IMR-90 (cell line): ENCODE measurements around the gene AAR2. TPM values are rescaled to one million over a fixed set of nuclear protein-coding genes. Genes with fewer than 3 reads are reported as not detected.

Source experiments
- ATAC-seq: fragments of 200-7000 bp; cut with Tn5 transposase; 2 replicates; pipeline ENCODE4 v1.9.1; 2020; ENCODE audit warnings: low read depth, mild to moderate bottlenecking, moderate library complexity
- BruUV-seq: library from RNA; stranded (reverse); fragments of 400-500 nt; replicated peaks from 2 replicates; lab custom pipeline; 2021; lab: Mats Ljungman, UMichigan
- CTCF ChIA-PET: fragments of 300-600 bp; formaldehyde crosslinking; extraction: SDS; loops from one replicate; lab custom pipeline; 2021; ENCODE audit warnings: antibody characterized with exemption; lab: Yijun Ruan, JAX
- POLR2A ChIA-PET: fragments of 300-600 bp; sonication (Branson Sonifier 250); formaldehyde crosslinking; loops from one replicate; lab custom pipeline; 2022; ENCODE audit warnings: antibody characterized with exemption; ENCODE audit not compliant: unreplicated experiment; lab: Charles Lee
- DNase-seq: peaks from one replicate; pipeline ENCODE4 v3.0.0; 2013
- H2AFZ ChIP-seq: replicated peaks from 2 replicates; pipeline ENCODE3; 2013; ENCODE audit warnings: low read length, mild to moderate bottlenecking; ENCODE audit not compliant: poor library complexity
- H2AK5ac ChIP-seq: 2 replicates; pipeline ENCODE4 v1.6.1; 2013; ENCODE audit warnings: low read depth, low read length, inconsistent platforms
- H2AK9ac ChIP-seq: replicated peaks from 2 replicates; pipeline ENCODE3; 2013; ENCODE audit warnings: mild to moderate bottlenecking, low read depth, low read length, moderate library complexity; ENCODE audit not compliant: poor library complexity
- H2BK120ac ChIP-seq: 2 replicates; pipeline ENCODE4 v1.6.1; 2013; ENCODE audit warnings: low read depth, low read length, inconsistent platforms
- H2BK15ac ChIP-seq: 3 replicates; pipeline ENCODE4 v1.6.1; 2013; ENCODE audit warnings: low read depth, low read length, inconsistent platforms
- H2BK20ac ChIP-seq: 2 replicates; pipeline ENCODE4 v1.6.1; 2013; ENCODE audit warnings: low read depth, mild to moderate bottlenecking, inconsistent platforms, low read length, moderate library complexity
- H2BK5ac ChIP-seq: 2 replicates; pipeline ENCODE4 v1.6.1; 2013; ENCODE audit warnings: mild to moderate bottlenecking, low read depth, low read length, inconsistent platforms; ENCODE audit not compliant: poor library complexity, severe bottlenecking
- H3K14ac ChIP-seq: replicated peaks from 2 replicates; pipeline ENCODE4 v1.6.1; 2013; ENCODE audit warnings: low read depth, low read length, inconsistent platforms
- H3K18ac ChIP-seq: 2 replicates; pipeline ENCODE4 v1.6.1; 2013; ENCODE audit warnings: low read depth, low read length, control low read depth
- H3K23ac ChIP-seq: 2 replicates; pipeline ENCODE4 v1.6.1; 2013; ENCODE audit warnings: low read depth, low read length, inconsistent platforms
- H3K27ac ChIP-seq: 2 replicates; pipeline ENCODE4 v1.5.1; 2013; ENCODE audit warnings: mild to moderate bottlenecking, control low read depth, low read length; ENCODE audit not compliant: insufficient read depth
- H3K27me3 ChIP-seq: 2 replicates; pipeline ENCODE4 v1.6.1; 2013; ENCODE audit warnings: low read length; ENCODE audit not compliant: control insufficient read depth, insufficient read depth
- H3K36me3 ChIP-seq: 2 replicates; pipeline ENCODE4 v1.6.1; 2013; ENCODE audit warnings: low read length, mixed read lengths; ENCODE audit not compliant: control insufficient read depth, insufficient read depth
- H3K4ac ChIP-seq: 2 replicates; pipeline ENCODE4 v1.6.1; 2013; ENCODE audit warnings: low read depth, low read length, inconsistent platforms
- H3K4me1 ChIP-seq: 2 replicates; pipeline ENCODE4 v1.6.1; 2013; ENCODE audit warnings: low read length, mixed read lengths; ENCODE audit not compliant: control insufficient read depth, insufficient read depth
- H3K4me2 ChIP-seq: 2 replicates; pipeline ENCODE4 v1.6.1; 2013; ENCODE audit warnings: low read depth, mild to moderate bottlenecking, control low read depth, low read length, moderate library complexity
- H3K4me3 ChIP-seq: 2 replicates; pipeline ENCODE4 v1.5.1; 2013; ENCODE audit warnings: low read depth, mild to moderate bottlenecking, control low read depth, low read length, moderate library complexity; ENCODE audit not compliant: insufficient read depth
- H3K56ac ChIP-seq: 2 replicates; pipeline ENCODE4 v1.6.1; 2013; ENCODE audit warnings: low read length, inconsistent platforms; ENCODE audit not compliant: insufficient read depth; ENCODE audit errors: extremely low read depth
- H3K79me1 ChIP-seq, 2 experiments: 2 replicates each; pipeline ENCODE4 v1.6.1; 2013; ENCODE audit warnings: low read length in 2 of 2, inconsistent platforms in 1 of 2, low read depth in 1 of 2
- H3K9ac ChIP-seq: 2 replicates; pipeline ENCODE4 v1.6.1; 2013; ENCODE audit warnings: low read depth, low read length, control low read depth
- H3K9me1 ChIP-seq: 2 replicates; pipeline ENCODE4 v1.6.1; 2013; ENCODE audit warnings: low read length, inconsistent platforms; ENCODE audit not compliant: insufficient read depth
- H3K9me3 ChIP-seq: 2 replicates; pipeline ENCODE4 v1.6.1; 2013; ENCODE audit warnings: low read length; ENCODE audit not compliant: control insufficient read depth, insufficient read depth
- H4K20me1 ChIP-seq: 2 replicates; pipeline ENCODE4 v1.6.1; 2013; ENCODE audit warnings: low read length, inconsistent platforms; ENCODE audit not compliant: insufficient read depth
- H4K5ac ChIP-seq: 2 replicates; pipeline ENCODE4 v1.6.1; 2013; ENCODE audit warnings: mild to moderate bottlenecking, low read depth, low read length, control low read depth
- H4K8ac ChIP-seq, 2 experiments: 2 replicates each; pipeline ENCODE4 v1.6.1; 2013; ENCODE audit warnings: low read depth in 2 of 2, low read length in 2 of 2, control low read depth in 1 of 2, inconsistent platforms in 1 of 2
- H4K91ac ChIP-seq: 2 replicates; pipeline ENCODE4 v1.6.1; 2013; ENCODE audit warnings: low read depth, low read length, inconsistent platforms; ENCODE audit not compliant: insufficient read depth
- MAZ ChIP-seq: IDR thresholded peaks from 2 replicates; pipeline ENCODE4 v1.6.1; 2012; ENCODE audit warnings: low read depth, mild to moderate bottlenecking, low read length, improper control_type of control experiment, moderate library complexity, borderline replicate concordance
- POLR2A ChIP-seq: IDR thresholded peaks from 2 replicates; pipeline ENCODE4 v1.6.1; 2012; ENCODE audit warnings: mild to moderate bottlenecking, low read depth, low read length
- WGBS, 2 experiments: methylation state at CpG; one replicate each; pipeline versions ENCODE4 v1.1.5 to v1.1.7; 2013; ENCODE audit warnings: missing lambda C conversion rate in 2 of 2; ENCODE audit not compliant: insufficient read length in 1 of 2; ENCODE audit errors: extremely low coverage in 2 of 2; 5-methylcytosine and 5-hydroxymethylcytosine counted together
- dilution Hi-C: fragments of 300-500 bp; cut with HindIII; formaldehyde crosslinking; loops from one replicate; pipeline ENCODE4 v1.14.3; 2018; ENCODE audit warnings: low sequenced_read_pairs; ENCODE audit not compliant: unreplicated experiment
- in situ Hi-C: fragments of 300-500 bp; cut with MboI; formaldehyde crosslinking; loops from 3 replicates; pipeline ENCODE4 v1.14.3; 2019; ENCODE audit warnings: low sequenced_read_pairs, inconsistent platforms, mixed read lengths
- intact Hi-C: fragments of 100-400 bp; cut with micrococcal nuclease; formaldehyde crosslinking; loops from 2 replicates; pipeline ENCODE4 v1.10.0; 2022
- polyA plus RNA-seq, 3 experiments: library from polyadenylated mRNA; depleted of rRNA; stranded (reverse); fragments of >200 nt; gene quantifications; 2 replicates each; pipeline ENCODE4 v1.2.3, GENCODE V29; 2012; ENCODE audit warnings: low replicate concordance in 1 of 3
- total RNA-seq: library from RNA; depleted of rRNA; stranded (reverse); fragments of >200 nt; gene quantifications from 2 replicates; pipeline ENCODE4 v1.2.3, GENCODE V29; 2012

AAR2 gene
- total and polyA plus RNA-seq, 2 of the 4 experiments (the other 2 are of a cell fraction): 28.2 to 35.8 TPM

DNA sequence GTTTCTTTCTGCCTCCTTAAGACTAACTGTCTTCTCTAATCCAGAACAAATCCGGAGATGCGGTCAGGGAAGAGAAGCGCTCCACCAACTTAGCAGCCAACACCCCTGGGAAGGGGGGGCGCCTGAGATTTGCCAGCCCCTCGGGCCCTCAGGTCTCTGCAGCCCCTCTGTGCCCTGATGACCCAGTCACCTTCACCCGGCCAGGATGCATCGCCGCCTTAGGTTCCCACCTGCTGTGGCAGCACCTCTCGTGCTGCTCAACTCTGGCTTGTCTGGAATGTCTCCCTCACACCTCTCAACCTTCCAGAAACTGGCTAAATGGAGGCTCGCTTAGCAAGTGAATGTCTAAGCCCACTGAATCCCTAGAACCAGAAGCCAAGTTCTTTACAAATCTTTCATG lies 28.0 kb upstream of the AAR2 start:
- in situ Hi-C loops (loop anchor here (5.0 to 25.0 kb wide), 2 partner anchors 234 to 704 kb away; no protein-coding TSS in a partner anchor), intact Hi-C loops (no loop called here), dilution Hi-C loops (no loop called here)
- Histone ChIP-seq H3K27ac (no peak overlapping the region), H2AK9ac (no peak overlapping the region), H4K20me1 (no peaks in the 10 kb centered on the region), H2AFZ (no peak overlapping the region), H2BK5ac (no peak overlapping the region), H4K5ac (no peak overlapping the region), H2BK15ac (no peak overlapping the region), H3K4ac (no peak overlapping the region), H3K79me1 (no peaks in the 10 kb centered on the region), H3K4me2 (no peak overlapping the region), H3K4me3 (no peak overlapping the region), H4K8ac (no peak overlapping the region), H3K9me3 (no peaks in the 10 kb centered on the region), H3K9ac (no peak overlapping the region), H3K9me1 (no peaks in the 10 kb centered on the region), H2BK20ac (no peak overlapping the region), H4K91ac (no peak overlapping the region), H2BK120ac (no peak overlapping the region), H3K4me1 (no peaks in the 10 kb centered on the region), H3K14ac (no peak overlapping the region), H3K56ac (no peak overlapping the region), H3K23ac (no peak overlapping the region), H3K27me3 (no peaks in the 10 kb centered on the region), H3K36me3 (peaks cover 10% of the 10 kb centered on the region), H2AK5ac (no peak overlapping the region), H3K18ac (no peak overlapping the region)
- POLR2A ChIA-PET: no interaction called here
- no peak for DNase-seq
- TF ChIP-seq POLR2A (no peak), MAZ (no peak)
- WGBS, 2 experiments: 76% methylated on average over 5 of the region's 10 CpGs; no CpG with 5 or more reads in 1 of the 2 experiments
- no peak for ATAC-seq
- CTCF ChIA-PET: no interaction called here
- no TSS peak for BruUV-seq
